GM13977 (cell line): Measurements from ENCODE around the gene NCF2.

Source experiments
- DNase-seq: peaks from one replicate; pipeline ENCODE4 v3.0.0; 2012; ENCODE audit warnings: low spot score
- CTCF ChIP-seq: IDR thresholded peaks from 2 replicates; pipeline ENCODE4 v1.5.1; 2012; ENCODE audit warnings: mild to moderate bottlenecking, control low read depth; ENCODE audit not compliant: insufficient read depth; ENCODE audit errors: extremely low read depth, missing control alignments
- in situ Hi-C: fragments of 300-500 bp; cut with MboI; formaldehyde crosslinking; loops from one replicate; pipeline ENCODE4 v1.12.0; 2022; ENCODE audit warnings: low sequenced_read_pairs, low pct_unique_long_range_greater_than_20kb, mixed read lengths, inconsistent platforms; ENCODE audit not compliant: unreplicated experiment

NCF2 gene

GRCh38 chr1:183604815-183605214 lies 14.6 kb upstream of the NCF2 start:
- no peak for DNase-seq
- no peak for TF ChIP-seq CTCF
- in situ Hi-C loops, result no loop called here

DNA sequence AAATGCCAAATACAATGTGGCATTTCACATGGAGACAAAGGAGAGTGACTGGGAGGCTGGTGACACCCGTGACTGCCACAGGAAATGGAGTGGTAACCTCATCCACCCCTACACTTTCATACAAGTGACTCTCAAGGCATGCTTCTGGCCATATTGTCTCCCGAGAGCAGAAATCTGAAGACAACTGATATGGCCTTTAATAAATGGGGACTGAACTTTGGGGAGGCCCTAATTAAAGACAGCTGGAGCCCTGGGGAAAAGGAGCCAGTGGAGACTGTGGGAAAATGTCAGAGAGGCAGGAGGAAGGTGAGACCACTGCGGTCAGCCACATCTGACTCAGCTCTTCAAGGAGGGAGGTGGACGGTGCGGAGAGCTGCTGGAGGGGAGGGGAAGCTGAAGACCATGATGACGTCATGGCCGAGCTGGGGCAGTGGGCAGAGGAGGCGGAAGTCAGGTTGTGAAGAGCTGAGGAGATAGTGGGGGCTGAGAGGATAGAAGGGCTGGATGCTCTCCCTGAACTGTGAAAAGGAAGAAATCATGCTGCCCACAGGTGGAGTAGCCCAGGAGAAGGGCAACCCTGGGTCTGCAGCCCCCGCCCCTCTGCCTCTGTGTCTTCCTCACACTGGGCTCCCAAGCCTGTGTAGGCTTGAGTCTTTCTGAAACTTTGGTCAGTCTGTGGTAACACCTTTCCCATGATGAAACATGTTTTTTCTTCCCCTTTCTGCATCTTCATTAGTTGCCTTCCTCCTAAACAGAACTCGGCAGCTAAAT lies 14.0 kb upstream of the NCF2 start:
- DNase-seq, result peak; percentile 44

DNA sequence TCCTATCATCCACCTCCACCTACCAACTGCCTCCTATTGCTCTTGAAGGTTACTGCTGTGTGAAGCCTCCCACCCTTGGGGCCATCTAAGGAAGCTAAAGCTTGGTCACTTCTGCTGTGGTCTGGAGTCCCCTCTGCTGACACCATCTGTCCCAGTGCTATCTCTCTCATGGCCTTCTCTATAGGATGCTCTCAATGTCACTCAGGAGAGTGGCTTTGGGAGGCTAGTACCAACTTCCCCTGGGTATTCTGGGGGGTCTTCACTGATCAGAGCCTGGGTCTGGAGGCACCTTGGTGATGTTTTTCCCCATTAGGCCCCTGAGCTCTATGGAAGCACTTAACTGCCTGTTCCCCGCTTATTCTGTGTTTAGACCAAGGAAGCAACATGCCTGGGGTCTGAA lies 12.3 kb upstream of the NCF2 start:
- TF ChIP-seq CTCF, result no peak
- DNase-seq, result no peak
- in situ Hi-C loops, result no loop called here

More for the DNA sequence above, 14.0 kb upstream of the NCF2 start:
- in situ Hi-C loops, result no loop called here
- no peak for TF ChIP-seq CTCF

DNA sequence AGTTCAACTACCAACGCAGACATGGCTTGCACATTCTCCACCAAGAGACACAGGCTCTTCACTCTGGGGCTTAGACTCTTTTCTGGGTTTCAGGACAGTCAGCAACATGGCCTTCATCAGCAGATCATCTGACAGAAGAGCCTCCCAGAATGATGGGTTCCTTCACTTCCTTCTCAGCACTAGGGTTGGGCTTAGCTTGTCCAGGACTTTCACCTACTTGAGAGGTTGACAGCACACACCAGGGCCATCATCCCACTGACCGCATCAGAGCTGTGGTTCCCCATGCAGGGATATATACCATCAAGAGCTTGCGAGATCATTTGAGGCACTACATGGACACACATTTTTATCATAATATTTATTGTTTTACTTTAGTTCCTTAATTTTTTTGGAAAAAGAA lies 10.4 kb upstream of the NCF2 start:
- no peak for TF ChIP-seq CTCF
- DNase-seq, result no peak
- in situ Hi-C loops, result no loop called here

GRCh38 chr1:183600136-183600535 lies 9.9 kb upstream of the NCF2 start:
- in situ Hi-C loops, result no loop called here
- no peak for TF ChIP-seq CTCF
- no peak for DNase-seq

DNA sequence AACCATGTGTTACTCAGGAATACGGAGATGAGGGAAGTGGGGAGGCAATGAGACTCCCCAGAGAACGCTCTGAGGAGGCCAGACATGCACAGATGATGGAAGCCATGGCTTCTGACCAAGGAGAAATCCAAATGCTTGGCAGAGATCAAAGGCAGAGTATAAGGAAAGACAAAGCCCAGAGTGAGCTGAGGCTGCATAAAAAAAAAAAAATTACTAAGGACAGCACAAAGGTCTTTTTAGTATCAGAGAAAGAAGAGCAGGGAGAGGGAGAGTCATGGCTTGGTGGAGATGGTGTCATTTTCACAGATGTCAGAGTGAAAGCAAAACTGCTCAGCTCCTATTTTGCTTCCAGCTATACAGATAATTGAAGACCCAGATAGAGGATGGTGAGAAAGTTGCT lies 8.1 kb upstream of the NCF2 start:
- no peak for DNase-seq
- TF ChIP-seq CTCF, result no peak

More for the DNA sequence above, 8.1 kb upstream of the NCF2 start:
- in situ Hi-C loops, result no loop called here
